ENCODE results near the gene CDK15.

The CDK15 gene

GRCh38 chr2:201916565-201916964, 110.2 kb downstream of the CDK15 start:
- H3K4me1 ChIP-seq (ENCODE audit: control insufficient read depth, insufficient read depth, low read length), result no peaks in the 10 kb centered on the region
- no peak overlapping the region for H3K4me3 ChIP-seq (ENCODE audit: low read length)
- no peaks in the 10 kb centered on the region for H3K27me3 ChIP-seq (ENCODE audit: control insufficient read depth, insufficient read depth, low read length)
- no peaks in the 10 kb centered on the region for H3K36me3 ChIP-seq (ENCODE audit: insufficient read depth, low read length)
- H3K4me2 ChIP-seq (ENCODE audit: low read length), result no peak overlapping the region
- no peaks in the 10 kb centered on the region for H3K9me3 ChIP-seq (replicated peaks; ENCODE audit: low read length)
- H3K9ac ChIP-seq (ENCODE audit: low read depth, low read length), result no peak overlapping the region

DNA sequence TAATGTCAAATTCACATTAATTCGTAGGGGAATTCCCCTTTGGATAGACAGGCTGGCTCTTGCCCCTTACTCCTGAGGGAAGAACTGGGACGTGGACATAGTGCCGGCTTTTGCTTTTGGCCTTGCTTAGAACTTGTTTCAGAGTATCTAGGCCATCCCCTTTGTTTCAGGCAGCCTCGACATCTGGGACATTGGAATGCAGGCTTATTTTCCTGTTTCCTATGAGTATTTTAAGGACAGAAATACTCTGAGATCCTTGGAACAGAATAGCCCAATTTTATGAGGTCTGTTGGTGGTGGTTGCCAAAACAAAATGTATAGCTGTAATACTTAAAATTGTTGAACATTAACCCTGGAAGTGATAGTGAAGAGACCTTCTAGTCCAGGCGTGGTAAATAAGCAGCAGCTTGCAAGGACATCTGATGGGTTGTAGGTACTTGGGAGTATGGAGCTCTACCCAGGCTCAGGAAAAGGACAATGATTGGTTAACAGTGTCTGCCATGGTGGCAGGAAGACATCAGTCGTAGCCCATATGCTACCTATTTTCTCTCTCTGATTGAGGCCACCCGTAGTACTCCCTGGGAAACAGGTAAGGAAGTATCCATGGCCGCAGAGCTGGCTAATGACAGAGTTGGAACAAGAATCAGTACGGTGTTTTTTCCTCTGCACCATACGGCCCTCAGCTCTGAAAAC, 112.4 kb downstream of the CDK15 start:
- peaks cover 8% of the 10 kb centered on the region for H3K27me3 ChIP-seq (ENCODE audit: control insufficient read depth, insufficient read depth, low read length)
- no peak overlapping the region for H3K9ac ChIP-seq (ENCODE audit: low read depth, low read length)
- no peak overlapping the region for H3K4me2 ChIP-seq (ENCODE audit: low read length)
- H3K9me3 ChIP-seq (replicated peaks; ENCODE audit: low read length), result no peaks in the 10 kb centered on the region
- no peak overlapping the region for H3K4me3 ChIP-seq (ENCODE audit: low read length)
- H3K4me1 ChIP-seq (ENCODE audit: control insufficient read depth, insufficient read depth, low read length), result no peaks in the 10 kb centered on the region
- no peaks in the 10 kb centered on the region for H3K36me3 ChIP-seq (ENCODE audit: insufficient read depth, low read length)

GRCh38 chr2:201919308-201919634, 112.9 kb downstream of the CDK15 start:
- Histone ChIP-seq H3K4me3 (ENCODE audit: low read length) (no peak overlapping the region), H3K27me3 (ENCODE audit: control insufficient read depth, insufficient read depth, low read length) (peaks cover 12% of the 10 kb centered on the region), H3K36me3 (ENCODE audit: insufficient read depth, low read length) (no peaks in the 10 kb centered on the region), H3K9ac (ENCODE audit: low read depth, low read length) (no peak overlapping the region), H3K4me1 (ENCODE audit: control insufficient read depth, insufficient read depth, low read length) (no peaks in the 10 kb centered on the region), H3K4me2 (ENCODE audit: low read length) (no peak overlapping the region), H3K9me3 (replicated peaks; ENCODE audit: low read length) (no peaks in the 10 kb centered on the region)

- no peaks in the 10 kb centered on the region for H3K9me3 ChIP-seq (replicated peaks; ENCODE audit: low read length)
- no peaks in the 10 kb centered on the region for H3K4me1 ChIP-seq (ENCODE audit: control insufficient read depth, insufficient read depth, low read length)
- H3K36me3 ChIP-seq (ENCODE audit: insufficient read depth, low read length), result no peaks in the 10 kb centered on the region
- H3K27me3 ChIP-seq (ENCODE audit: control insufficient read depth, insufficient read depth, low read length), result peaks cover 18% of the 10 kb centered on the region
- no peak overlapping the region for H3K4me3 ChIP-seq (ENCODE audit: low read length)
- no peak overlapping the region for H3K4me2 ChIP-seq (ENCODE audit: low read length)
- H3K9ac ChIP-seq (ENCODE audit: low read depth, low read length), result no peak overlapping the region
Observed at GRCh38 chr2:201923436-201924328, 117.3 kb downstream of the CDK15 start.

- Histone ChIP-seq H3K4me3 (ENCODE audit: low read length) (no peak overlapping the region), H3K4me1 (ENCODE audit: control insufficient read depth, insufficient read depth, low read length) (no peaks in the 10 kb centered on the region), H3K4me2 (ENCODE audit: low read length) (no peak overlapping the region), H3K36me3 (ENCODE audit: insufficient read depth, low read length) (no peaks in the 10 kb centered on the region), H3K27me3 (ENCODE audit: control insufficient read depth, insufficient read depth, low read length) (peaks cover 18% of the 10 kb centered on the region), H3K9ac (ENCODE audit: low read depth, low read length) (no peak overlapping the region), H3K9me3 (replicated peaks; ENCODE audit: low read length) (no peaks in the 10 kb centered on the region)
Observed at GRCh38 chr2:201924453-201924852, 118.1 kb downstream of the CDK15 start.

- H3K4me2 ChIP-seq (ENCODE audit: low read length), result no peak overlapping the region
- no peaks in the 10 kb centered on the region for H3K4me1 ChIP-seq (ENCODE audit: control insufficient read depth, insufficient read depth, low read length)
- H3K27me3 ChIP-seq (ENCODE audit: control insufficient read depth, insufficient read depth, low read length), result peaks cover 18% of the 10 kb centered on the region
- H3K4me3 ChIP-seq (ENCODE audit: low read length), result no peak overlapping the region
- H3K9me3 ChIP-seq (replicated peaks; ENCODE audit: low read length), result no peaks in the 10 kb centered on the region
- no peak overlapping the region for H3K9ac ChIP-seq (ENCODE audit: low read depth, low read length)
- no peaks in the 10 kb centered on the region for H3K36me3 ChIP-seq (ENCODE audit: insufficient read depth, low read length)
Observed at GRCh38 chr2:201925056-201925455, 118.7 kb downstream of the CDK15 start.

DNA sequence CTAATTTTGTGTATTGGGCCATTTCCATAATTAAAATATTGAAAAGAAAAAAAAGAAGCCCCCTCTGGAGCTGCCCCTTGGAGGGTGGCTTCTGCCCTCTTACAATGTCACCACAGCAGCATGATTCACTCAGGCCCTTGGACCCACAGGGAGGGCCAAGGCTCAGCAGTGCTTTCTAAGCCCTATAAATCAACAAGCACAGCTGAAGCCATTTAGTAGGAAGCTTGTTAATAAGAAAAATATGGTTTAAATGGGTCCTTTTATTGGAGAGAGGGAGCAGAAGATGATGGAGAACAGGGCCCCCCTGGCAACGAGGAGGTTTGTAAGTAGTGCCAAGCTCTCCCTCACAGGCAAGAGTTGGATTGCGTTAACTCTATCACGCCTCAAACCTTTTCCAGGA, 119.7 kb downstream of the CDK15 start:
- Histone ChIP-seq H3K9ac (ENCODE audit: low read depth, low read length) (no peak overlapping the region), H3K4me3 (ENCODE audit: low read length) (no peak overlapping the region), H3K27me3 (ENCODE audit: control insufficient read depth, insufficient read depth, low read length) (peaks cover 18% of the 10 kb centered on the region), H3K36me3 (ENCODE audit: insufficient read depth, low read length) (no peaks in the 10 kb centered on the region), H3K4me1 (ENCODE audit: control insufficient read depth, insufficient read depth, low read length) (no peaks in the 10 kb centered on the region), H3K4me2 (ENCODE audit: low read length) (no peak overlapping the region), H3K9me3 (replicated peaks; ENCODE audit: low read length) (no peaks in the 10 kb centered on the region)

- no peaks in the 10 kb centered on the region for H3K9me3 ChIP-seq (replicated peaks; ENCODE audit: low read length)
- H3K27me3 ChIP-seq (ENCODE audit: control insufficient read depth, insufficient read depth, low read length), result peaks cover 14% of the 10 kb centered on the region
- H3K4me3 ChIP-seq (ENCODE audit: low read length), result no peak overlapping the region
- H3K36me3 ChIP-seq (ENCODE audit: insufficient read depth, low read length), result no peaks in the 10 kb centered on the region
- no peak overlapping the region for H3K9ac ChIP-seq (ENCODE audit: low read depth, low read length)
- H3K4me1 ChIP-seq (ENCODE audit: control insufficient read depth, insufficient read depth, low read length), result peaks cover 14% of the 10 kb centered on the region
- H3K4me2 ChIP-seq (ENCODE audit: low read length), result no peak overlapping the region
Observed at GRCh38 chr2:201928363-201928762, 122.0 kb downstream of the CDK15 start.

GRCh38 chr2:201929281-201930026, 123.1 kb downstream of the CDK15 start:
- no peak overlapping the region for H3K9ac ChIP-seq (ENCODE audit: low read depth, low read length)

GRCh38 chr2:201930043-201930442, 123.7 kb downstream of the CDK15 start:
- no peaks in the 10 kb centered on the region for H3K36me3 ChIP-seq (ENCODE audit: insufficient read depth, low read length)

More at GRCh38 chr2:201929281-201930026, 123.1 kb downstream of the CDK15 start:
- H3K4me2 ChIP-seq (ENCODE audit: low read length), result no peak overlapping the region
- peaks cover 4% of the 10 kb centered on the region for H3K27me3 ChIP-seq (ENCODE audit: control insufficient read depth, insufficient read depth, low read length)
- H3K9me3 ChIP-seq (replicated peaks; ENCODE audit: low read length), result no peaks in the 10 kb centered on the region
- no peak overlapping the region for H3K4me3 ChIP-seq (ENCODE audit: low read length)
- H3K4me1 ChIP-seq (ENCODE audit: control insufficient read depth, insufficient read depth, low read length), result peaks cover 25% of the 10 kb centered on the region
- H3K36me3 ChIP-seq (ENCODE audit: insufficient read depth, low read length), result no peaks in the 10 kb centered on the region

DNA sequence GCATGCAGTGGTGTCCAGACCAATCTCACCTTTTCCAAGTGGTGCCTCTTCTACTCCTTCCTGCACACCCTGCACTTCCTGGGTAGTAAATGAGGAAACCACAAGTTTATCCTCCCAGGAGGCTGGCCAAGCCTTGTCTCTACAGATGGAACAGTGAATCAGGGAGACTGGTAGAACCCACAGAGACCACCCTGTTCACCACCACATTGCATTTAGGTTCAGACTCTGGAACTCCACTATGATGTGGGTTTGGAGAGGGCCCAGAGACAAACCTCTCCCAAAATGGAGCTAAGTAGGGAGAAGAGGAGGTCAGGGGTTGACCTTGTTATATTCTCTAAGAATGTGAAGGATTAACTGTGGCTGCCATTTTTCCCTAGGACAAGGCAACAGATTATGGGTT, 124.5 kb downstream of the CDK15 start:
- H3K4me1 ChIP-seq (ENCODE audit: control insufficient read depth, insufficient read depth, low read length), result peaks cover 25% of the 10 kb centered on the region
- no peaks in the 10 kb centered on the region for H3K9me3 ChIP-seq (replicated peaks; ENCODE audit: low read length)
- no peak overlapping the region for H3K4me3 ChIP-seq (ENCODE audit: low read length)
- no peak overlapping the region for H3K9ac ChIP-seq (ENCODE audit: low read depth, low read length)
- H3K27me3 ChIP-seq (ENCODE audit: control insufficient read depth, insufficient read depth, low read length), result no peaks in the 10 kb centered on the region
- no peaks in the 10 kb centered on the region for H3K36me3 ChIP-seq (ENCODE audit: insufficient read depth, low read length)
- H3K4me2 ChIP-seq (ENCODE audit: low read length), result no peak overlapping the region

More at GRCh38 chr2:201930043-201930442, 123.7 kb downstream of the CDK15 start:
- no peak overlapping the region for H3K9ac ChIP-seq (ENCODE audit: low read depth, low read length)
- H3K4me1 ChIP-seq (ENCODE audit: control insufficient read depth, insufficient read depth, low read length), result peaks cover 25% of the 10 kb centered on the region
- H3K27me3 ChIP-seq (ENCODE audit: control insufficient read depth, insufficient read depth, low read length), result no peaks in the 10 kb centered on the region
- H3K9me3 ChIP-seq (replicated peaks; ENCODE audit: low read length), result no peaks in the 10 kb centered on the region
- H3K4me2 ChIP-seq (ENCODE audit: low read length), result no peak overlapping the region
- no peak overlapping the region for H3K4me3 ChIP-seq (ENCODE audit: low read length)

Measured in skeletal muscle satellite cell (primary cell).